ENCODE data around the gene IFIH1. TPM values are rescaled to one million over a fixed set of nuclear protein-coding genes. Genes with fewer than 3 reads are reported as not detected.

Gene IFIH1
- polyA plus RNA-seq, 1 experiment: 2.2 TPM

GRCh38 chr2:162220368-162220767 lies 98.1 kb downstream of the IFIH1 start:
- no peaks in the 10 kb centered on the region for H3K27me3 ChIP-seq (ENCODE audit: control insufficient read depth, insufficient read depth, low read length)
- TF ChIP-seq CTCF (IDR thresholded peaks at IDR 0.05; ENCODE audit: low read depth, low read length): no peak
- H3K27ac ChIP-seq (ENCODE audit: low read depth, low read length): no peak overlapping the region
- ChIA-PET CTCF (interaction anchor here (0.7 to 8.3 kb wide), 29 partner anchors 8 to 634 kb away, joined by 3 to 222 read pairs (median 5); no protein-coding TSS in a partner anchor), POLR2A (interaction anchor here (1.3 to 2.0 kb wide), 2 partner anchors 22 to 78 kb away, joined by 3 to 6 read pairs; partner anchors contain the start of gene FAP)
- H3K4me3 ChIP-seq (ENCODE audit: low read depth, low read length): no peak overlapping the region
- no peaks in the 10 kb centered on the region for H3K9me3 ChIP-seq (ENCODE audit: control insufficient read depth, insufficient read depth, low read length)
- DNase-seq (ENCODE audit: low read depth, low spot score): no peak

DNA sequence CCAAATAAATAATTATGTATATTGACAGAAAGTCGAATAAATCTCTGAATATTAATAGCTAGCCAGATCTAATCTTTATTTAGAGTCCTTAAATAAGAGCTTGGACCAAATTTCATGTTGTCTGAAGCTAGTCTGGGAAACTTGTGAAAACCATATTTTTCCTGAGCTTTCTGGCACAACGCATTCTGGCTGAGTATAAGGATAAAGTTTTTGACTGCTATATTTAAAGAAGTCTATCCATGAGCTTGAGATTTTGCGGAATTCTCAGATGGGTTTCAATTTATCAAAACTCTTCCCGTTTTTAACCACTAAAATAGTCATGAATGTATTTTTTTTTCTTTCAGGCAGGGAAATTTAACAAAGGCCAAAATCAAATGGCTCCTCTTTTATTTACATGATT lies 99.1 kb downstream of the IFIH1 start:
- TF ChIP-seq CTCF (IDR thresholded peaks at IDR 0.05; ENCODE audit: low read depth, low read length): no peak
- DNase-seq (ENCODE audit: low read depth, low spot score): no peak
- CTCF ChIA-PET: interaction anchor here (0.6 to 8.3 kb wide), 13 partner anchors 9 to 633 kb away, joined by 3 to 222 read pairs (median 8); no protein-coding TSS in a partner anchor
- POLR2A ChIA-PET: no interaction called here
- H3K9me3 ChIP-seq (ENCODE audit: control insufficient read depth, insufficient read depth, low read length): no peaks in the 10 kb centered on the region
- no peaks in the 10 kb centered on the region for H3K27me3 ChIP-seq (ENCODE audit: control insufficient read depth, insufficient read depth, low read length)
- no peak overlapping the region for H3K27ac ChIP-seq (ENCODE audit: low read depth, low read length)
- no peak overlapping the region for H3K4me3 ChIP-seq (ENCODE audit: low read depth, low read length)

DNA sequence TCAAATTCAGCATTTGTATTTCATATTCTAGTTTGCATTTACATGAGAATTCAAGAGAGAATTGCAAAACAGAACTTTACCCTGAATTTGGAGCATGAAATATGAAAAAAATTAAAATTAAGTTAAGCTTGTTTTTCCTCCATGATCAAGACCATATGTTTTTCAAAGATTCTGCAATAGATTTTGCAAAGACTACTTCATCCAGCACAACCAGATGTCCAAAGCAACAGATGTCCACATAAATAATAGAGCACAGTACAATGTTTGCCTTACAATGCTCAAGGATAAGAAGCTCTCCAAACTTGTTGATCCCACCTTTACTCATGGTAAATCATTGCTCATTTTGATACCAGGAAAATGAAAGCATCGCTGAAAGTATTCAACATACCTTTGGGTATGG lies 100.9 kb downstream of the IFIH1 start:
- Histone ChIP-seq H3K27me3 (ENCODE audit: control insufficient read depth, insufficient read depth, low read length) (no peaks in the 10 kb centered on the region), H3K9me3 (ENCODE audit: control insufficient read depth, insufficient read depth, low read length) (no peaks in the 10 kb centered on the region), H3K4me3 (ENCODE audit: low read depth, low read length) (no peak overlapping the region), H3K27ac (ENCODE audit: low read depth, low read length) (no peak overlapping the region)
- POLR2A ChIA-PET: interaction anchor here (1.1 to 1.2 kb wide), 2 partner anchors 12 to 25 kb away, joined by 3 to 4 read pairs; partner anchors contain the start of gene FAP
- CTCF ChIA-PET: interaction anchor here (0.9 to 8.3 kb wide), 2 partner anchors 20 to 83 kb away, joined by 3 to 222 read pairs; no protein-coding TSS in a partner anchor
- TF ChIP-seq CTCF (IDR thresholded peaks at IDR 0.05; ENCODE audit: low read depth, low read length): no peak
- peak; percentile 36 for DNase-seq (ENCODE audit: low read depth, low spot score)

Other genes with a start within 250 kb of the IFIH1 start
- 54.7 and 61.0 TPM in 2 replicates for gene DPP4, start 244.5 kb downstream of the IFIH1 start, polyA plus RNA-seq (2011; rRNA removed)
- 0.27 TPM in 1 of 2 replicates, not detected in the other for gene GCG, start 166.4 kb downstream of the IFIH1 start, polyA plus RNA-seq (2011; rRNA removed)
- gene FAP, start 75.2 kb downstream of the IFIH1 start, polyA plus RNA-seq (2011; rRNA removed): 300 and 374 TPM in 2 replicates
- 1.8 and 2.5 TPM in 2 replicates for gene GCA, start 25.4 kb upstream of the IFIH1 start, polyA plus RNA-seq (2011; rRNA removed)